Activated CD8-positive, alpha-beta T cell treated with anti-CD3 and anti-CD28 coated beads for 36 hours (primary cell): ENCODE results near the gene CWC27. TPM values are rescaled to one million over a fixed set of nuclear protein-coding genes. Genes with fewer than 3 reads are reported as not detected.

Experiments used
- ATAC-seq: fragments of 200-7000 bp; cut with Tn5 transposase; one replicate; pipeline ENCODE4 v1.10.0; 2021; ENCODE audit warnings: mild to moderate bottlenecking, moderate library complexity
- CTCF ChIA-PET: fragments of 350-600 bp; sonication (Branson Sonifier 250); formaldehyde crosslinking; loops from one replicate; lab custom pipeline; 2021; ENCODE audit warnings: antibody characterized with exemption; lab: Charles Lee
- POLR2A ChIA-PET: fragments of 350-600 bp; sonication (Branson Sonifier 250); formaldehyde crosslinking; loops from one replicate; lab custom pipeline; 2021; ENCODE audit warnings: antibody characterized with exemption; lab: Charles Lee
- DNase-seq: peaks from one replicate; pipeline ENCODE4 v3.0.0-alpha.2; 2020
- H3K27ac Mint-ChIP-seq: one replicate; pipeline ENCODE4 v1.8.0; 2021; ENCODE audit warnings: mild to moderate bottlenecking, mixed read lengths
- H3K27me3 Mint-ChIP-seq: one replicate; pipeline ENCODE4 v1.8.0; 2021; ENCODE audit warnings: mixed read lengths
- H3K36me3 Mint-ChIP-seq: one replicate; pipeline ENCODE4 v1.8.0; 2021; ENCODE audit warnings: low read depth, mixed read lengths
- H3K4me1 Mint-ChIP-seq: one replicate; pipeline ENCODE4 v1.8.0; 2021; ENCODE audit warnings: low read depth, mixed read lengths
- H3K4me3 Mint-ChIP-seq: one replicate; pipeline ENCODE4 v1.8.0; 2021; ENCODE audit warnings: mild to moderate bottlenecking, moderate library complexity, mixed read lengths
- H3K9me3 Mint-ChIP-seq: one replicate; pipeline ENCODE4 v1.8.0; 2021; ENCODE audit warnings: mixed read lengths
- intact Hi-C: fragments of 100-400 bp; cut with micrococcal nuclease; formaldehyde crosslinking; loops from one replicate; pipeline ENCODE4 v1.10.0; 2022
- total RNA-seq, 2 experiments: library from RNA; stranded (reverse); gene quantifications; one replicate each; pipeline ENCODE4 v1.2.3, GENCODE V29; 2021
- TF ChIP-seq, protein P1 (sequence below): fragments of 200-600 bp; IDR thresholded peaks from one replicate; pipeline ENCODE4 v1.8.0; 2022; ENCODE audit warnings: antibody characterized with exemption, mild to moderate bottlenecking

Gene CWC27
- total RNA-seq, 2 experiments from 2014 or later = 32.3 to 38.1 TPM

GRCh38 chr5:65059681-65060598 lies 291.2 kb downstream of the CWC27 start:
- no peaks in the 10 kb centered on the region for H3K36me3 Mint-ChIP-seq
- no peak overlapping the region for H3K4me3 Mint-ChIP-seq
- ChIA-PET CTCF (no interaction called here), POLR2A (no interaction called here)
- DNase-seq (no peak), ATAC-seq (peak; percentile 45)
- peaks cover 6% of the 10 kb centered on the region for H3K27me3 Mint-ChIP-seq
- TF ChIP-seq, protein P1, sequence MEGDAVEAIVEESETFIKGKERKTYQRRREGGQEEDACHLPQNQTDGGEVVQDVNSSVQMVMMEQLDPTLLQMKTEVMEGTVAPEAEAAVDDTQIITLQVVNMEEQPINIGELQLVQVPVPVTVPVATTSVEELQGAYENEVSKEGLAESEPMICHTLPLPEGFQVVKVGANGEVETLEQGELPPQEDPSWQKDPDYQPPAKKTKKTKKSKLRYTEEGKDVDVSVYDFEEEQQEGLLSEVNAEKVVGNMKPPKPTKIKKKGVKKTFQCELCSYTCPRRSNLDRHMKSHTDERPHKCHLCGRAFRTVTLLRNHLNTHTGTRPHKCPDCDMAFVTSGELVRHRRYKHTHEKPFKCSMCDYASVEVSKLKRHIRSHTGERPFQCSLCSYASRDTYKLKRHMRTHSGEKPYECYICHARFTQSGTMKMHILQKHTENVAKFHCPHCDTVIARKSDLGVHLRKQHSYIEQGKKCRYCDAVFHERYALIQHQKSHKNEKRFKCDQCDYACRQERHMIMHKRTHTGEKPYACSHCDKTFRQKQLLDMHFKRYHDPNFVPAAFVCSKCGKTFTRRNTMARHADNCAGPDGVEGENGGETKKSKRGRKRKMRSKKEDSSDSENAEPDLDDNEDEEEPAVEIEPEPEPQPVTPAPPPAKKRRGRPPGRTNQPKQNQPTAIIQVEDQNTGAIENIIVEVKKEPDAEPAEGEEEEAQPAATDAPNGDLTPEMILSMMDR = no peak
- no peaks in the 10 kb centered on the region for H3K9me3 Mint-ChIP-seq
- peak overlapping the region; percentile 11 for H3K27ac Mint-ChIP-seq
- intact Hi-C loops = no loop called here
- H3K4me1 Mint-ChIP-seq = no peaks in the 10 kb centered on the region

DNA sequence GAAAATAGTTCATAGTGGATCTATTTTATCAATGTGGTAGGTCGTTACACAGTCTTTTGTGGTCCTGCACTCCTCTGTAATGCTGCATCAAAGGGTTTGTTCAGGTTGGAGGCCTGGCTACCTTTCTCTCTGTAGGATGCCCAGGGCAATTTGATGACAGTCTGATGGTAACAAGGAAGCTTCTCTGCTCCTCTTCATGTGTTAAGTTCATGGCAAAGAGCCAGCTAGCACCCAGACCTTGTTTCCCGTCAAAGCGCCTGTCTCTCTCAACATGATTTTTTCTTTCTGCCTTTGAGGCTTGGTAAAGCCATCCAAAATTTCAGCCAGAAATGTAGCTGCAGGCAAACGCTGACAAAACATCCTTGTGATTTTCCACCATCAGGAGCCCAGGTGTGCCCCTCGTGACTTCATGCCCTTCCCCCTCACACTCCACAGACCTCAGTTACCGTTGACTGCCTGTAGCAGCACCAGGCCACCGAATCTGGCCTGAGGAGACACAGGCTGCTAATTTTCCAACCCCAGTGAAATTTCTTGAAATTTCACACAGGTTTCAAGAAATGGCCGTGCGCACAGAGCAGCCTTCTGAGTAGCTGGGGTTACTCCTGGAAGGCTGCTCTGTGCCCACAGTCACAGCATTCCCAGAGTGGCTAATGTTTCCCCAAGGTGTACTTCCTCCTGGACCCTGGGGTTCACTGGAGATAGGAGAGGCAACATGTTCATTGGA lies 292.7 kb downstream of the CWC27 start:
- H3K4me3 Mint-ChIP-seq = no peak overlapping the region
- no peaks in the 10 kb centered on the region for H3K4me1 Mint-ChIP-seq
- no peak for DNase-seq
- no peak for ATAC-seq
- TF ChIP-seq, protein P1 = no peak
- POLR2A ChIA-PET = interaction anchor here (0.7 kb wide), 1 partner anchor 13 kb away, joined by 3 read pairs; no protein-coding TSS in a partner anchor
- no peaks in the 10 kb centered on the region for H3K9me3 Mint-ChIP-seq
- CTCF ChIA-PET = no interaction called here
- peaks cover 8% of the 10 kb centered on the region for H3K27me3 Mint-ChIP-seq
- no peaks in the 10 kb centered on the region for H3K36me3 Mint-ChIP-seq
- intact Hi-C loops = no loop called here
- H3K27ac Mint-ChIP-seq = no peak overlapping the region

DNA sequence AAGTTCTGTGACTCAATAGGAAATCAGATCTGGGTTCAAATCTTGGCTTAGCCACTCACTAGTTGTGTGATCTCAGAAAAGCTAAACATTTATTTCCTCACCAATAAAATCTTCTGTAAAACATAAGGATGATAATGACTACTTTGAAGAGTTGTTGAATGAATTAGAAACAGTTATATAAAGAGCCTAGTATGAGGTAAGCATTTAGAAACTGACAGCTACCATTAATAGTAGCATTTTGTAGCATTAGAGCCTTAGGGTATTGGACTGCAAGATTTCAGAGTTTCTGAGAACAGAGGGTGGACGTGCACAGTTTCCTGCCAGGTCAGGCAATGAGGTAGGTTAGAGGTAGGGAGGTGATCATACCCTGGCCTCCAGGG lies 293.2 kb downstream of the CWC27 start:
- DNase-seq (no peak), ATAC-seq (no peak)
- Mint-ChIP-seq H3K4me3 (no peak overlapping the region), H3K27ac (no peak overlapping the region), H3K27me3 (peaks cover 8% of the 10 kb centered on the region), H3K36me3 (no peaks in the 10 kb centered on the region), H3K9me3 (no peaks in the 10 kb centered on the region), H3K4me1 (no peaks in the 10 kb centered on the region)
- intact Hi-C loops = no loop called here
- TF ChIP-seq, protein P1 = no peak
- CTCF ChIA-PET = no interaction called here
- POLR2A ChIA-PET = interaction anchor here (0.7 kb wide), 1 partner anchor 14 kb away, joined by 3 read pairs; no protein-coding TSS in a partner anchor

GRCh38 chr5:65062469-65063083 lies 293.8 kb downstream of the CWC27 start:
- intact Hi-C loops = no loop called here
- TF ChIP-seq, protein P1 = no peak
- POLR2A ChIA-PET = no interaction called here
- Mint-ChIP-seq H3K27me3 (peaks cover 8% of the 10 kb centered on the region), H3K9me3 (no peaks in the 10 kb centered on the region), H3K4me1 (no peaks in the 10 kb centered on the region), H3K4me3 (no peak overlapping the region), H3K27ac (no peak overlapping the region), H3K36me3 (no peaks in the 10 kb centered on the region)
- ATAC-seq = no peak
- CTCF ChIA-PET = no interaction called here
- DNase-seq = no peak
